K562 (cell line): Measurements from ENCODE around the gene PLBD1. TPM values are rescaled to one million over a fixed set of nuclear protein-coding genes. Genes with fewer than 3 reads are reported as not detected.

Experiments used
- ATAC-seq: fragments of 200-7000 bp; cut with Tn5 transposase; 3 replicates; pipeline ENCODE4 v1.9.1; 2020; ENCODE audit warnings: moderate library complexity
- BruUV-seq: library from RNA; stranded (reverse); fragments of 400-500 nt; replicated peaks from 2 replicates; lab custom pipeline; 2021; lab: Mats Ljungman, UMichigan
- CTCF ChIA-PET: fragments of 300-600 bp; formaldehyde crosslinking; extraction: SDS; loops from one replicate; lab custom pipeline; 2021; ENCODE audit warnings: low intra/inter-chr PET ratio; lab: Yijun Ruan, JAX
- POLR2A ChIA-PET: fragments of 300-600, 350-650 bp; sonication (Branson Sonifier 250); formaldehyde crosslinking; extraction: SDS; loops from one replicate; lab custom pipeline; 2021; ENCODE audit warnings: antibody characterized with exemption, inconsistent platforms; lab: Yijun Ruan, JAX
- DNase-seq, 4 experiments: peaks; one replicate each; pipeline versions ENCODE4 v3.0.0 to v3.0.0-alpha.2; 2011 to 2018; ENCODE audit warnings: low spot score in 3 of 4, mixed read lengths in 3 of 4; ENCODE audit errors: extremely low read depth in 1 of 4
- FAIRE-seq: peaks from 2 replicates; lab custom pipeline; 2011; peaks lifted over from hg19 to GRCh38; lab: Jason Lieb, UNC
- H2AFZ ChIP-seq: 2 replicates; pipeline ENCODE4 v1.6.0; 2011; ENCODE audit warnings: low read depth, low read length, control low read depth, inconsistent platforms
- H3K27ac ChIP-seq: fragments of 200-600 bp; 3 replicates; pipeline ENCODE4 v1.8.0; 2011; ENCODE audit warnings: low read depth, mild to moderate bottlenecking, control low read depth, inconsistent platforms, low read length, moderate library complexity, mixed read lengths; ENCODE audit errors: extremely low read depth
- H3K27me3 ChIP-seq, 2 experiments: fragments of 300-600 bp in 1 of 2; 2 replicates in 1 of 2; 3 replicates in 1 of 2; pipeline versions ENCODE4 v1.6.0 to v1.8.0; 2011; ENCODE audit warnings: inconsistent platforms in 2 of 2, low read length in 2 of 2, mild to moderate bottlenecking in 1 of 2, mixed read lengths in 1 of 2, moderate library complexity in 1 of 2; ENCODE audit not compliant: control insufficient read depth in 2 of 2, insufficient read depth in 2 of 2
- H3K36me3 ChIP-seq: fragments of 300-600 bp; 3 replicates; pipeline ENCODE4 v1.8.0; 2011; ENCODE audit warnings: mild to moderate bottlenecking, low read length, inconsistent platforms; ENCODE audit not compliant: control insufficient read depth, insufficient read depth
- H3K4me1 ChIP-seq, 2 experiments: fragments of 200-600 bp in 1 of 2; replicated peaks in 1 of 2; 2 replicates in 1 of 2; 3 replicates in 1 of 2; pipeline versions ENCODE4 v1.5.1 to v1.8.0; 2011; ENCODE audit warnings: inconsistent platforms in 2 of 2, low read length in 2 of 2, mild to moderate bottlenecking in 1 of 2, mixed read lengths in 1 of 2, moderate library complexity in 1 of 2; ENCODE audit not compliant: control insufficient read depth in 2 of 2, insufficient read depth in 2 of 2
- H3K4me2 ChIP-seq: 2 replicates; pipeline ENCODE4 v1.6.1; 2011; ENCODE audit warnings: low read length, control low read depth, inconsistent platforms, mixed read lengths; ENCODE audit not compliant: insufficient read depth
- H3K4me3 ChIP-seq: fragments of 200-600 bp; sonication (generic), shearing (Covaris generic); 2 replicates; pipeline ENCODE4 v1.5.1; 2016; ENCODE audit warnings: control low read depth, inconsistent platforms
- H3K79me2 ChIP-seq: fragments of 200-600 bp; 3 replicates; pipeline ENCODE4 v1.8.0; 2011; ENCODE audit warnings: low read length, inconsistent platforms; ENCODE audit not compliant: control insufficient read depth, insufficient read depth
- H3K9ac ChIP-seq, 2 experiments: 2 replicates each; pipeline versions ENCODE4 v1.6.0 to v1.6.1; 2011; ENCODE audit warnings: low read depth in 2 of 2, low read length in 2 of 2, control low read depth in 1 of 2, inconsistent platforms in 1 of 2, mild to moderate bottlenecking in 1 of 2, mixed read lengths in 1 of 2; ENCODE audit not compliant: insufficient read depth in 1 of 2
- H3K9me1 ChIP-seq: one replicate; pipeline ENCODE4 v1.6.0; 2011; ENCODE audit warnings: inconsistent platforms, mild to moderate bottlenecking, low read length, moderate library complexity; ENCODE audit not compliant: control insufficient read depth, insufficient read depth
- H3K9me3 ChIP-seq: replicated peaks from 2 replicates; pipeline ENCODE4 v1.5.1; 2011; ENCODE audit warnings: low read depth, low read length, inconsistent platforms; ENCODE audit not compliant: control insufficient read depth, insufficient read depth
- H4K20me1 ChIP-seq: replicated peaks from 2 replicates; pipeline ENCODE4 v1.6.1; 2011; ENCODE audit warnings: low read length, inconsistent platforms, mixed read lengths; ENCODE audit not compliant: control insufficient read depth, insufficient read depth
- KLF6 ChIP-seq: fragments of 250-450 bp; sonication (Bioruptor Pico); IDR thresholded peaks from 2 replicates; pipeline ENCODE4 v1.4.0; 2020; ENCODE audit warnings: mild to moderate bottlenecking, moderate library complexity, borderline replicate concordance
- MAFG ChIP-seq: fragments of 450-650 bp; conservative IDR thresholded peaks from 2 replicates; pipeline ENCODE4 v1.6.1; 2016; ENCODE audit warnings: missing genetic modification characterization, missing compliant biosample characterization
- MCM7 ChIP-seq, 2 experiments: fragments of 450-650 bp; IDR thresholded peaks; 2 replicates each; pipeline ENCODE4 v1.6.1; 2016 to 2018
- NR1H2 ChIP-seq: sonication (generic); formaldehyde crosslinking; IDR thresholded peaks from 2 replicates; pipeline ENCODE4 v1.4.0; 2020; ENCODE audit warnings: mild to moderate bottlenecking, missing genetic modification reagents
- NR3C1 ChIP-seq: sonication (generic); formaldehyde crosslinking; IDR thresholded peaks from 2 replicates; pipeline ENCODE4 v1.8.1; 2022; ENCODE audit warnings: missing genetic modification reagents
- RFX5 ChIP-seq: IDR thresholded peaks from 2 replicates; pipeline ENCODE4 v1.6.1; 2011; ENCODE audit warnings: low read depth, mild to moderate bottlenecking, improper control_type of control experiment, low read length
- SPI1 ChIP-seq: IDR thresholded peaks from 2 replicates; pipeline ENCODE4 v1.6.1; 2011; ENCODE audit warnings: low read depth, low read length, control low read depth, borderline replicate concordance
- ZNF780A ChIP-seq: fragments of 250-450 bp; sonication (Bioruptor Pico); IDR thresholded peaks from 2 replicates; pipeline ENCODE4 v1.5.0; 2021; ENCODE audit warnings: mild to moderate bottlenecking
- WGBS: fragments of 100-300 bp; shearing (Covaris generic); methylation state at CpG from one replicate; pipeline ENCODE4 v1.1.6; 2016; ENCODE audit warnings: low coverage, mixed read lengths; ENCODE audit not compliant: insufficient coverage; ENCODE audit errors: missing lambda C conversion rate; 5-methylcytosine and 5-hydroxymethylcytosine counted together
- in situ Hi-C: fragments of 300-500 bp; cut with MboI; formaldehyde crosslinking; loops from 4 replicates; pipeline ENCODE4 v1.15.0; 2018; ENCODE audit warnings: inconsistent platforms, mixed read lengths
- intact Hi-C: fragments of 100-400 bp; cut with micrococcal nuclease; formaldehyde crosslinking; loops from 2 replicates; pipeline ENCODE4 v1.14.2; 2022
- polyA plus RNA-seq, 8 experiments: library from polyadenylated mRNA; depleted of rRNA in 4 of 8; stranded (reverse) in 5 of 8; unstranded in 3 of 8; fragments of >200 nt; fragmentation: Nextera tagmentation in 2 of 8; fragmentation: Illumina TruSeq in 1 of 8; extraction: Ambion mirVana in 2 of 8; extraction: Trizol in 1 of 8; gene quantifications; 2 replicates each; pipeline versions ENCODE4 v1.2.1 to v1.2.3, GENCODE V29; 2011 to 2014; ENCODE audit warnings: inconsistent platforms in 1 of 8, missing spikeins in 1 of 8
- total RNA-seq, 7 experiments: library from RNA; depleted of rRNA in 6 of 7; stranded (reverse); fragments of >200 nt in 6 of 7; fragmentation: Illumina TruSeq in 2 of 7; extraction: Trizol in 2 of 7; gene quantifications; 2 replicates each; pipeline versions ENCODE4 v1.2.1 to v1.2.3, GENCODE V29; 2011 to 2021; ENCODE audit warnings: low replicate concordance in 1 of 7
- TF ChIP-seq, protein P1 (sequence below), 2 experiments: fragments of 450-650 bp in 1 of 2; sonication (generic) in 1 of 2; formaldehyde crosslinking; conservative IDR thresholded peaks; 2 replicates each; pipeline versions ENCODE4 v1.4.0 to v1.8.1; 2020 to 2022; ENCODE audit warnings: mild to moderate bottlenecking in 1 of 2, missing genetic modification reagents in 1 of 2
- TF ChIP-seq, protein P2 (sequence below): fragments of 250-450 bp; sonication (Bioruptor Pico); IDR thresholded peaks from 2 replicates; pipeline ENCODE4 v1.5.0; 2021; ENCODE audit warnings: mild to moderate bottlenecking, moderate library complexity
- TF ChIP-seq, protein P3 (sequence below): sonication (generic); formaldehyde crosslinking; IDR thresholded peaks from 2 replicates; pipeline ENCODE4 v1.8.0; 2022; ENCODE audit warnings: missing genetic modification reagents, mild to moderate bottlenecking, borderline replicate concordance
- TF ChIP-seq, protein P4 (sequence below): fragments of 450-650 bp; IDR thresholded peaks from 2 replicates; pipeline ENCODE4 v1.6.1; 2018; ENCODE audit not compliant: partially characterized antibody

Gene PLBD1
- total and polyA plus RNA-seq, 9 of the 15 experiments (the other 6 are each of a cell fraction or from before 2014, with no cell fraction given), result 7.1 to 37.0 (median 20.6) TPM

DNA sequence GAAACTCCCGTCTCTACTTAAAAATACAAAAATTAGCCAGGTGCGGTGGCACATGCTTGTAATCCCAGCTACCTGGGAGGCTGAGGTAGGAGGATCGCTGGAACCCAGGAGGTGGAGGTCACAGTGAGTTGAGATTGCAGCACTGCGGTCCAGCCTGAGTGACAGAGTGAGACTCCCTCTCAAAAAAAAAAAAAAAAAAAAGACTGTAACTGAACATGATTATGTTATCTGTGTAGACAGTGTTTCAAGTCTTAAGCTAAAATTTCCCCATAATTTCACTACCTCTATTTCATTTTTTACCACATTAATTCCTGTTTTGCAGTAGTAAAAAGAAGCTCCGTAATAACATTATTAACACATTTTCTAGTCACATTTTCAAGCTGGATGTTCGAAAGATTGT, 5.4 kb downstream of the PLBD1 start:
- Histone ChIP-seq H3K27me3 (no peaks in the 10 kb centered on the region), H3K9me3 (no peaks in the 10 kb centered on the region), H3K4me3 (no peak overlapping the region), H3K79me2 (peaks cover 17% of the 10 kb centered on the region), H3K27ac (no peak overlapping the region), H3K9me1 (no peaks in the 10 kb centered on the region), H3K36me3 (no peaks in the 10 kb centered on the region), H3K4me2 (no peak overlapping the region), H2AFZ (no peak overlapping the region), H4K20me1 (no peaks in the 10 kb centered on the region), H3K4me1 (peaks cover 0 to 2% of the 10 kb centered on the region in 2 experiments; a peak in 3 of 5 replicates), H3K9ac (no peak overlapping the region)
- 42% methylated on average over 4 of the region's 6 CpGs for WGBS
- in situ Hi-C loops (no loop called here), intact Hi-C loops (no loop called here)
- no peak for TF ChIP-seq MCM7 (IDR thresholded peaks at IDR 0.05)
- TF ChIP-seq NR3C1 (CRISPR knock-in tag), result no peak
- TF ChIP-seq KLF6 (CRISPR knock-in tag), result no peak
- TF ChIP-seq, protein P1, sequence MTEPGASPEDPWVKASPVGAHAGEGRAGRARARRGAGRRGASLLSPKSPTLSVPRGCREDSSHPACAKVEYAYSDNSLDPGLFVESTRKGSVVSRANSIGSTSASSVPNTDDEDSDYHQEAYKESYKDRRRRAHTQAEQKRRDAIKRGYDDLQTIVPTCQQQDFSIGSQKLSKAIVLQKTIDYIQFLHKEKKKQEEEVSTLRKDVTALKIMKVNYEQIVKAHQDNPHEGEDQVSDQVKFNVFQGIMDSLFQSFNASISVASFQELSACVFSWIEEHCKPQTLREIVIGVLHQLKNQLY (CRISPR knock-in tag; conservative IDR thresholded peaks at IDR 0.05), result no peak
- TF ChIP-seq NR1H2 (CRISPR knock-in tag), result no peak
- no peak for TF ChIP-seq SPI1
- TF ChIP-seq, protein P2, sequence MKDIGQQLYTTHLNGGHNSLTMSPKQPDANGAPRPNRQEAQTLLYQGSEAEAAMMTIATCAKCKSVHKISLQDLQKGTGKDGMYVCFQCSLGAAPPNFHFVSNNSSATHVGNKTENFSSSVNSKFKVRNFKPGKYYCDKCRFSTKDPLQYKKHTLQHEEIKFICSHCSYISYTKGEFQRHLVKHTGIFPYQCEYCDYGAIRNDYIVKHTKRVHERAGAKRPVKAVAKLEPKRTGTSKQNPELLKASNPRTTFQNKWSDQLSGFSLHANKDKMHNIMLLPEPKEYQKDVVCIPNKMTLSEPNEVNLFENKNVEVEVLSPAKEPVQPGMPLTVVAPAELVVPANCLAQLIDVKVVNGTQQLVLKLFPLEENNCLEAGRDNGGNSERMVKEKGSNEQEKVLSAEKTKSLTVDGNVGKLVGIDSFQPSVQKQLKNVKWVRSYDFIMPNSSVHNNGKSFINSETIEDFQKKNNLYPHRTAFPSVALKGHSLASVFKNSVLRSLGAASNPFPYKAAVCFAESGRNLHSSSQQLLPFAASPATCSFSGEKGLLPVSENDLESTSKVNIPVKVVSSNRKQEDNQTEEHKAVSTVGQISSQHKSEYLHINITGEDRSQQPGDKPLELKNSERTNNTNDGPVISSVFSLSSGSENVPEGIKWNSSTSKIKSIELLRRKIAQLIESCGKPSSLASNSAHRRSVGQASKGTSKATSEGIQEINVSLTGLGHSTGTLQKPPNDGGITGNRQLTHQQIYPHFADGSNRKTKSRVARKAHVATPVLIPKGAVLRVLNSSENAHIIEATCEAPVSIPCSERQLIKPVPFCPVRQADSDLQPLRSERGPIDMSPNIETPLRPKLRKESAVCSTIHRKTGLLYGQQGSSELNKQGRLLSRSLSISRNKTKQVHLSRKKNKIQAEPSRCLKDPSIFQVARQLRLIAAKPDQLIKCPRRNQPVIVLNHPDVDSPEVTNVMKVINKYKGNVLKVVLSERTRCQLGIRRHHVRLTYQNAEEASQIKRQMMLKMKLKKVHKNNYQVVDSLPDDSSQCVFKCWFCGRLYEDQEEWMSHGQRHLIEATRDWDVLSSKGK, result no peak
- TF ChIP-seq, protein P3, sequence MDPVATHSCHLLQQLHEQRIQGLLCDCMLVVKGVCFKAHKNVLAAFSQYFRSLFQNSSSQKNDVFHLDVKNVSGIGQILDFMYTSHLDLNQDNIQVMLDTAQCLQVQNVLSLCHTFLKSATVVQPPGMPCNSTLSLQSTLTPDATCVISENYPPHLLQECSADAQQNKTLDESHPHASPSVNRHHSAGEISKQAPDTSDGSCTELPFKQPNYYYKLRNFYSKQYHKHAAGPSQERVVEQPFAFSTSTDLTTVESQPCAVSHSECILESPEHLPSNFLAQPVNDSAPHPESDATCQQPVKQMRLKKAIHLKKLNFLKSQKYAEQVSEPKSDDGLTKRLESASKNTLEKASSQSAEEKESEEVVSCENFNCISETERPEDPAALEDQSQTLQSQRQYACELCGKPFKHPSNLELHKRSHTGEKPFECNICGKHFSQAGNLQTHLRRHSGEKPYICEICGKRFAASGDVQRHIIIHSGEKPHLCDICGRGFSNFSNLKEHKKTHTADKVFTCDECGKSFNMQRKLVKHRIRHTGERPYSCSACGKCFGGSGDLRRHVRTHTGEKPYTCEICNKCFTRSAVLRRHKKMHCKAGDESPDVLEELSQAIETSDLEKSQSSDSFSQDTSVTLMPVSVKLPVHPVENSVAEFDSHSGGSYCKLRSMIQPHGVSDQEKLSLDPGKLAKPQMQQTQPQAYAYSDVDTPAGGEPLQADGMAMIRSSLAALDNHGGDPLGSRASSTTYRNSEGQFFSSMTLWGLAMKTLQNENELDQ (CRISPR knock-in tag), result no peak
- TF ChIP-seq MAFG (tag), result no peak
- no peak for TF ChIP-seq RFX5
- TF ChIP-seq ZNF780A (CRISPR knock-in tag), result no peak
- TF ChIP-seq, protein P4, sequence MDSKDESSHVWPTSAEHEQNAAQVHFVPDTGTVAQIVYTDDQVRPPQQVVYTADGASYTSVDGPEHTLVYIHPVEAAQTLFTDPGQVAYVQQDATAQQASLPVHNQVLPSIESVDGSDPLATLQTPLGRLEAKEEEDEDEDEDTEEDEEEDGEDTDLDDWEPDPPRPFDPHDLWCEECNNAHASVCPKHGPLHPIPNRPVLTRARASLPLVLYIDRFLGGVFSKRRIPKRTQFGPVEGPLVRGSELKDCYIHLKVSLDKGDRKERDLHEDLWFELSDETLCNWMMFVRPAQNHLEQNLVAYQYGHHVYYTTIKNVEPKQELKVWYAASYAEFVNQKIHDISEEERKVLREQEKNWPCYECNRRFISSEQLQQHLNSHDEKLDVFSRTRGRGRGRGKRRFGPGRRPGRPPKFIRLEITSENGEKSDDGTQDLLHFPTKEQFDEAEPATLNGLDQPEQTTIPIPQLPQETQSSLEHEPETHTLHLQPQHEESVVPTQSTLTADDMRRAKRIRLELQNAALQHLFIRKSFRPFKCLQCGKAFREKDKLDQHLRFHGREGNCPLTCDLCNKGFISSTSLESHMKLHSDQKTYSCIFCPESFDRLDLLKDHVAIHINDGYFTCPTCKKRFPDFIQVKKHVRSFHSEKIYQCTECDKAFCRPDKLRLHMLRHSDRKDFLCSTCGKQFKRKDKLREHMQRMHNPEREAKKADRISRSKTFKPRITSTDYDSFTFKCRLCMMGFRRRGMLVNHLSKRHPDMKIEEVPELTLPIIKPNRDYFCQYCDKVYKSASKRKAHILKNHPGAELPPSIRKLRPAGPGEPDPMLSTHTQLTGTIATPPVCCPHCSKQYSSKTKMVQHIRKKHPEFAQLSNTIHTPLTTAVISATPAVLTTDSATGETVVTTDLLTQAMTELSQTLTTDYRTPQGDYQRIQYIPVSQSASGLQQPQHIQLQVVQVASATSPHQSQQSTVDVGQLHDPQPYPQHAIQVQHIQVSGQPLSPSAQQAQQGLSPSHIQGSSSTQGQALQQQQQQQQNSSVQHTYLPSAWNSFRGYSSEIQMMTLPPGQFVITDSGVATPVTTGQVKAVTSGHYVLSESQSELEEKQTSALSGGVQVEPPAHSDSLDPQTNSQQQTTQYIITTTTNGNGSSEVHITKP, result no peak
- DNase-seq (no peak), FAIRE-seq (no peak), ATAC-seq (no peak)
- no TSS peak for BruUV-seq
- CTCF ChIA-PET, result no interaction called here
- POLR2A ChIA-PET, result no interaction called here
